MG63 (cell line): Measurements from ENCODE around the gene FUT8. TPM values are rescaled to one million over a fixed set of nuclear protein-coding genes. Genes with fewer than 3 reads are reported as not detected.
"Not testable (repeated sequence)": the region's sequence is repeated elsewhere in the genome, so short reads cannot be mapped to it uniquely, and the experiment has no call there.

Source experiments
- DNase-seq: peaks from one replicate; pipeline ENCODE4 v3.0.0-alpha.2; 2020
- H3K27me3 ChIP-seq: fragments of 250-450 bp; sonication (Bioruptor Pico); 2 replicates; pipeline ENCODE4 v1.5.1; 2020; ENCODE audit warnings: mild to moderate bottlenecking, moderate library complexity
- H3K36me3 ChIP-seq: fragments of 250-450 bp; sonication (Bioruptor Pico); 2 replicates; pipeline ENCODE4 v1.5.1; 2020; ENCODE audit warnings: mild to moderate bottlenecking, moderate library complexity
- H3K4me3 ChIP-seq: fragments of 250-450 bp; sonication (Bioruptor Pico); 2 replicates; pipeline ENCODE4 v1.5.1; 2020; ENCODE audit warnings: mild to moderate bottlenecking, moderate library complexity
- H3K9me3 ChIP-seq: fragments of 250-450 bp; sonication (Bioruptor Pico); 2 replicates; pipeline ENCODE4 v1.5.1; 2020; ENCODE audit warnings: mild to moderate bottlenecking, moderate library complexity
- total RNA-seq: library from RNA; depleted of rRNA; stranded (reverse); fragments of >200 nt; shearing (Covaris generic); gene quantifications from 2 replicates; pipeline ENCODE4 v1.2.3, GENCODE V29; 2014; ENCODE audit warnings: low replicate concordance

FUT8 gene
- total RNA-seq, 1 experiment from 2014 or later = 19.8 TPM

DNA sequence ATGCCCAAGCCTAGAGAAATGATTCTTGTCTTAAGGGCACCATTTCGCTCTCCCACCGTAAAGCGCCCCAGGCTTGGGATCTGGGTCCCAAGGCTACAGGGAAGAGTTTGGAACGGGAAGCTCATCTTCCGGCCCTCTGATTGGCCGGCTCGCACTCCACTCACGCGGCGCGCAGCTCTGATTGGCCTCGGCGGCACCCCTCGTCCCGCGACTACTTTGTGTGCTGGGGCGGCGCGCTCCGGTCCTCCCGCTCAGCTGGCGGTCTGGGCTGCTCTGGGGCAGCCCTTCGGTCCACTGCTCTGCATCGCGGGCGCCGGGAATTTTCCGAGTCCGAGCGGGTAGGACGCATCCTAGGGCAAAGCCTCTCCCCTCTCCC is 886 bp upstream of the FUT8 start:
- Histone ChIP-seq H3K9me3 (no peaks in the 10 kb centered on the region), H3K27me3 (no peaks in the 10 kb centered on the region), H3K4me3 (peak overlapping the region; percentile 75), H3K36me3 (no peaks in the 10 kb centered on the region)
- DNase-seq = peak; percentile 90

DNA sequence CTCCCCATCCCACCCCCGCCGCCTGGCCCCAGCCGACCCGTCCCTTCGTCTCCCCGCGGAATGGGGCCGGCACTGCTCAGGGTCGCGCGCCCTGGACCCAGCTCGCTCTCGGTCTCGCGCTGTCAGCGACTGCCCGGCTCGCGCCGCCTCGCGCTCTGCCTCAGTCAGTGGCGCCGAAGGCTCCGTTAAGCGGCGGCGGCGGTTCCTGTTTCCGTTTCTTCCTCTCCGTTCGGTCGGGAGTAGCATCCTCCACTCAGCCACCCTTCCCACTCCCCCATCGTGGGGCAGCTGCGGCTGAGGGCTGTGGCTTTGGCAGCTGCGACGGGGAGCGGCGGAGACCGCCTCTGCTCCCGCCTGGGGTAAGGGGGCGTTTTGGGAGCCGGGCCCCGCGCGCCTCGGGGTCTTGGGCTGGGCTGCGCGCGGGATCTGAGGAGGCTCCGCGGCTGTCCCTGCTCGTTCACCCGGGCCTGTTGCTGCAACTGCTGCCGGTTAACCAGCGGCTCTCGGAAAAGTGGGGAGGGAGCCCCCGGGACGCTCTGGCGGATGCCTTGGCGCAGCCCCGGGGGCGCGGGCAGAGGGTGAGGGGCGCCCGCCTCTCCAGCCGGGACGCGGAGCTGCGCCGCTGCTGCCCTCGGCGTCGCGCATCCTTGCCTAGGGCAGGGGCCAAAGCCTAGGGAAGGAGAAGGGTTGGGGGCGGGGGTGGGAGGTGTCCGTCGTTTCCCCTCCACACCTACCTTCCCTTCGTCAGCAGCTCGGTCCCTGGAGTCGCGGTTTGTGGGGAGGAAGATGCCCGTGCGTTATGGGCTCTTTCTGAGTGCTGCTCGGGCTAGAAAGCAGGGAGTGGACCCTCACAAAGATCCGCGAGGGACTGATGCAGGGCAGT is 567 bp downstream of the FUT8 start:
- Histone ChIP-seq H3K9me3 (no peaks in the 10 kb centered on the region), H3K27me3 (no peaks in the 10 kb centered on the region), H3K36me3 (no peaks in the 10 kb centered on the region), H3K4me3 (peak overlapping the region; percentile 75)
- peak; percentile 67 for DNase-seq

DNA sequence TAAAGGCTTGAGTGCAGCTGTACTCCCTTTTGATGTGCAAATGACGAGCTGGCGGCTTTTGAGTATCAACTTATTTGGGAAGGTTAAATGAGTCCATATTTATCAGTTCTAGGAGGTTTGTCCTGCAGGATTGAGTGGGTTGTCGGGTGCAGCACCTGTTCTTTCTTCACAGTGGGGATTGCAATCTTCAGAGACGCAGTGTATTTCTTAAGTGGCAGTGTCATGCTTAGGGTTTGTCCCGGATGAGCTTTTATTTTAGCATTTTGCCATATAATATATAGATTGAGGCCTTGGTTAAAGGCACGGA is 1.2 kb downstream of the FUT8 start:
- Histone ChIP-seq H3K27me3 (no peaks in the 10 kb centered on the region), H3K4me3 (peak overlapping the region; percentile 75)
- DNase-seq = no peak

DNA sequence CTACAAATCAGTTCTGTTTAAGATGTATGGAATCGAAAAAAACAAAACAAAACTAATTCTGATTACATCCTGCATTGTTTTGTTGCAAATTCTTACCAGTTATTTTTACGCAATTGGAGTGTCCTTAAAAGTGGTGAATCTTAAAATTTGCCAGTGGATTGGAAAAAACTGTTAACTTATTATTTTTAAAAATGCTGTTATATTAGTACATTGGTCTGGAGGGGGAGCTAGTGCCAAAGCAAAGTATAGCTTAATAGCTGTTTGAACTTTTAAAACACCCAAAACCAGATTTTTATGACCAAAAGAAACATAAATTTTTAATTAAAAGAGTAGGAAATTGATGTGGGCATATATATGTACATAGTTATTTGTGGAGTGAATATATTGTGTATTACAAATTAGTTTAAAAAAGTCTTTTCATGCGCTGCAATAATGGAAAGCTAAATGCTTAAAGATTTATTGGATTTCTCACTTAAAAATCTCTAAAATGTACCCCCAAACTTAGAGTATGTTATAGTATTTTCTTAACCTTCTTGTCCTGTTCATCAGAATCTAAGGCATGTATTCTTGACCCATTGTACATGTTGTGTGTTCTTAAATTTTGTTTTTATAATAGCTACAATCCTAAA is 2.5 kb downstream of the FUT8 start:
- Histone ChIP-seq H3K9me3 (no peaks in the 10 kb centered on the region), H3K4me3 (no peak overlapping the region), H3K36me3 (no peaks in the 10 kb centered on the region), H3K27me3 (no peaks in the 10 kb centered on the region)
- DNase-seq = no peak

More for the DNA sequence above, 1.2 kb downstream of the FUT8 start:
- Histone ChIP-seq H3K36me3 (no peaks in the 10 kb centered on the region), H3K9me3 (no peaks in the 10 kb centered on the region)

DNA sequence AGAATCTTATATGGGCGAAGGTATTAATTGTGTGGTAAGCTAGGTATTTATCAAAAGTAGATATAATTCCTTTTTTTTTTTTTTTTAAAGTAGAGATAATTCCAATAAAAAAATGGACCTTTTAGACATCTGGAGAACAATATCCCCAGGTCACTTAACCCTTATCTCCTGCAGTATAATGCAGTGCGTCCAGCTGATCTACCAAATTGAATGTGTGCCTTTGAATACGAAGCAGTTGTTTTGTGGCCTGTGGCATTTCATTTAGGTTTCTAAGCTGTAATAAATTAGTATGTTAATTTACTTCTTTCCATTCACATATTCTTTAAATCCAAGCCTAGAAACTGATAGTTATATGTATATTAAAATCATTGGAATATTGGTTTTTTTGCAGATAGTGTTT is 3.1 kb downstream of the FUT8 start:
- no peak for DNase-seq
- Histone ChIP-seq H3K4me3 (no peak overlapping the region), H3K9me3 (no peaks in the 10 kb centered on the region), H3K36me3 (no peaks in the 10 kb centered on the region), H3K27me3 (no peaks in the 10 kb centered on the region)

DNA sequence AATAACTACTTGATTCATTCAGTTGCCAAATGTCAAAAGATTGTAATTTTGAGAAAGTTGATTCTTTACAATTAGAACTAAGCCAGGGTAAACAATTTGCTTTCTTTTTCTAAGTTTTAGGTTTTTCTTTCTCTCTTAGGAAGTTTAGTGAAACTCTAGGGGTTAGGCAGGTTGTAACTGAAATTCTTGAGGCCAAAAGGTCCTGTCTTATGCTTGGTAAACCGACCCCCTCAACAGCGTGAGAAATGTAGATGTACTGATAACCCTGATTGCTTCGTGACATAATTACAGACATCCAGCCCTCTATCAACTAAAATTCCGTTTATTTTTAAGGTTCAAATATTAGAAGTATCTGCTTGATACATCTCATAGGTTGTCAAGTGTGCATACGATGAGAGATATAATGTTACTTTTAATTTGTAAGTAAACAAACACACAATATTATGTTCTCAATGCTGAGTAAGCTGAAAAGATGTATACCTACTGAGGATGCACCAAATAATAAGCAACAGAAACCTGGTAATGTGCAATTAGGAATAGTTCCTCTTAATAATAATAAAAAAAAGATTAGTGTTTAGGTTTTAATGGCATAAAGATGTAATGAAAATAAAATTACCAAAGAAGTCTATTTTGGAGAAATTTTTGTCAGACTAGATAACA is 7.2 kb downstream of the FUT8 start:
- H3K36me3 ChIP-seq = no peaks in the 10 kb centered on the region
- DNase-seq = no peak
- no peaks in the 10 kb centered on the region for H3K27me3 ChIP-seq
- H3K4me3 ChIP-seq = no peak overlapping the region
- H3K9me3 ChIP-seq = no peaks in the 10 kb centered on the region

DNA sequence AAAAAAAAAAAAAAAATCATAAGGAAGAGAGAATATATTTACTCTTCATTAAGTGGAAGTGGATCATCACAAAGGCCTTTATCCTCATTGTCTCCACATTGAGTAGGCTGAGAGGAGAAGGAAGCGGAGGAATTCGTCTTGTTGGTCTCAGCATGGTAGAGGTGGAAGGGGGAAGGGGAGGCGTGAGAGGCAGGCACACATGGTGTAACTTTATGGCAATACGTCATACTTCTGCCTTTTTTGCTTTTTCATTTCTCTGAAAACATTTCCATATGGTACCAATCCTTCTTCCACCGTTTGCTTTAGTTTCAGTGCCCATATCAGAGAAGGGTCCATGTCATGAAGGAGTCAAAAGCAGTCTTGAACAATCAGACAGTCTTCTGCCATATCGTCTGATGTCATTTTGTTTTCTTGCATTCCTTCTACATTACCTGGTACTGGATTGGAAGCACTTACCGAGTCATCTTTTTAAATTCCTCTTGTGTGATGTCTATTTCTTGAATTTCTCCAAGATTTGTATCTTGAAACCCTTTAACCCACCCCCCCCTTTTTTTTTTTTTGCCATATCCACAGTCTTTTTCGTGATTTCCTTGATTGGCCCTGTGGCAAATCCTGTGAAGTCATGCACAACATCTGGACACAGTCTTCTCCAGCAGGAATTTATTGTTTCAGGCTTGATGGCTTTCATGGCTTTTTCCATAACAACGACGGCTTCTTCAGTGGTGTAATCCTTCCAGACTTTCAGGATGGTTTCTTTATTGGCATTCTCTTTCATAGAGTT is 8.9 kb downstream of the FUT8 start:
- Histone ChIP-seq H3K27me3 (no peaks in the 10 kb centered on the region), H3K4me3 (no peak overlapping the region), H3K9me3 (no peaks in the 10 kb centered on the region), H3K36me3 (no peaks in the 10 kb centered on the region)
- DNase-seq = no peak

DNA sequence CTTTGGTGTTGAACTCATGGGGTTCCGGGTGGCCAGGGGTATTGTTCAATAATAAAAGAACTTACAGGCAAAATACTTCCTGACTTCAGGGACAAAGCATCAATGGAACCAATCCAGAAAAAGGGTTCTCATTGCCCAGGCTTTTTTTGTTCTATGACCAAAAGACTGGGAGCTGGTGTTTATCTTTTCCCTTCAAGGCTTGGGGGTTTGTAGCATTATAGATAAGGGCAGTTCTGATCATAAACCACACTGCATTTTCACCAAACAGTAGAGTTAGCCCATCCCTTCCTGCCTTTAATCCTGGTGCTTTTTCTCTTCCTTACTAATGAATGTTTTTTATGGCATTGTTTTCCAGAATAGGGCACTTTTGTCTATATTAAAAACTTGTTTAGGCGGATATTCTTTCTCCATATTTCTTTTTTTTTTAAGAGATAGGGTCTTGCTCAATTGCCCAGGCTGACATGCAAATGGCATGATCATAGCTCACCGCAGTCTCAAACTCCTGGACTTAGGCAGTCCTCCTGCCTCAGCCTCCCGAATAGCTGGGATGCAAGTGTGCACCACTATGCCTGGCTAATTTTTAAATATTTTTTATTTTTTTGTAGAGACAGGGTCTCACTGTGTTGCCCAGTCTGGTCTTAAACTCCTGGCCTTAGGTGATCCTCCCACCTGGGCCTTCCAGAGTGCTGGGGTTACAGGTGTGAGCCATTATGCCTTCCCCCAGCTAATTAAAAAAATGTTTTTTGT is 9.7 kb downstream of the FUT8 start:
- H3K27me3 ChIP-seq = no peaks in the 10 kb centered on the region
- H3K9me3 ChIP-seq = no peaks in the 10 kb centered on the region
- no peak for DNase-seq
- H3K4me3 ChIP-seq = no peak overlapping the region
- no peaks in the 10 kb centered on the region for H3K36me3 ChIP-seq

DNA sequence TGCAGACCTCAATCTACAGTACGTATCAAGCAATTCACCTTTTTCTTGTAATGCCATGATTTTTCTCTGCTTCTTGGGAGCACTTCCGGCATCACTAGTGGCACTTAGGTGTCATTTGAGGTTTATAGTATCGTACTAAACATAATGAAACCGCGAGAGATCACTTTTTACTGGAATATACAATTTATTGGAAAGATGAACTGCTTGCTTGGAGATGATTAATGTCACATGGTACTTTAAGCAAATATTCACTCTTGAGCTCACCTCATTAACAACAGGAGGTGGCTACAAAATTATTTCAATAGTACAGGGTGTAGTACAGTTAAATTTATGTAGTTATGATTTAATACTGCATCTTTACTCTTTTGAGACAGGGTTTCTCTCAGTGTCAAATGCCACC is 11.5 kb downstream of the FUT8 start:
- DNase-seq = no peak
- Histone ChIP-seq H3K27me3 (no peaks in the 10 kb centered on the region), H3K9me3 (no peaks in the 10 kb centered on the region), H3K36me3 (no peaks in the 10 kb centered on the region), H3K4me3 (no peak overlapping the region)

DNA sequence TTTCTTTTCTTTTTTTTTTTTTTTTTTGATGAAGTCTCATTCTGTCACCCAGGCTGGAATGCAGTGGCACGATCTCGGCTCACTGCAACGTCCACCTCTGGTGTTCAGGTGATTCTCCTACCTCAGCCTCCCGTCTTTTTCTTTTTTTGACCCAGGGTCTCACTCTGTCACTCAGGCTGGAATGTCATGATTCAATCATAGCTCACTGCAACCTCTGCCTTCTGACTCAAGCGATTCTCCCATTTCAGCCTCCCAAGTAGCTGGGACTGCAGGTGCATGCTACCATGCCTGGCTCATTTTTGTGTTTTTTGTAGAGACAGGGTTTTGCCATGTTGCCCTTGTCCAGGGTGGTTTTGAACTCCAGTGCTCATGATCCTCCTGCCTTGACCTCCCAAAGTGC is 12.0 kb downstream of the FUT8 start:
- no peak overlapping the region for H3K4me3 ChIP-seq
- H3K27me3 ChIP-seq = no peaks in the 10 kb centered on the region
- H3K36me3 ChIP-seq = no peaks in the 10 kb centered on the region
- H3K9me3 ChIP-seq = no peaks in the 10 kb centered on the region
- no peak for DNase-seq

DNA sequence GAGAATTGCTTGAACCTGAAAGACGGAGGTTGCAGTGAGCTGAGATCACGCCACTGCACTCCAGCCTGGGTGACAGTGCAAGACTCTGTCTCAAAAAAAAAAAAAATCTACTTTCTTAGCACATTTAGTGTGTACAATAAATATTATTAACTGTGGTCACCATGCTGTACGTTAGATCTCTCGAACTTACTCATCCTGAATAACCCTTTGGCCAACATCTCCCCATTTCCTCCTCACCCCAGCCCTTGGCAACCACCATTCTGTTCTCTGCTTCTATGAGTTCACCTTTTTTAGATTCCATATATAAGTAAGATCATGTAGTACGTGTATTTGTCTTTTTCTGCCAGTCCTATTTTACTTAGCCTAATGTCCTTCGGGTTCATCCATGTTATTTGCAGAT is 13.4 kb downstream of the FUT8 start:
- Histone ChIP-seq H3K36me3 (no peaks in the 10 kb centered on the region), H3K4me3 (no peak overlapping the region), H3K9me3 (no peaks in the 10 kb centered on the region), H3K27me3 (no peaks in the 10 kb centered on the region)
- peak; percentile 9 for DNase-seq

DNA sequence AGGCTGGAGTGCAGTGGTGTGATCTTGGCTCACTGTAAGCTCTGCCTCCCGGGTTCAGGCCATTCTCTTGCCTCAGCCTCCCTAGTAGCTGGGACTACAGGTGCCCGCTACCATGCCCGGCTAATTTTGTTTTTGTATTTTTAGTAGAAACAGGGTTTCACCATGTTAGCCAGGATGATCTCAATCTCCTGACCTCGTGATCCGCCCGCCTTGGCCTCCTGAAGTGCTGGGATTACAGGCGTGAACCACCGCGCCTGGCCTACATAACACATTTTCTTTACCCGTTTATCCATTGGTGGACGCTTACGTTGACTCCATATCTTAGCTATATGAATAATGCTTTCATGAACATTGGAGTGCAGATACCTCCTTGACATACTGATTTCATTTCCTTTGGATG is 14.4 kb downstream of the FUT8 start:
- H3K9me3 ChIP-seq, H3K36me3 ChIP-seq, DNase-seq, H3K27me3 ChIP-seq, H3K4me3 ChIP-seq: not testable (repeated sequence)

DNA sequence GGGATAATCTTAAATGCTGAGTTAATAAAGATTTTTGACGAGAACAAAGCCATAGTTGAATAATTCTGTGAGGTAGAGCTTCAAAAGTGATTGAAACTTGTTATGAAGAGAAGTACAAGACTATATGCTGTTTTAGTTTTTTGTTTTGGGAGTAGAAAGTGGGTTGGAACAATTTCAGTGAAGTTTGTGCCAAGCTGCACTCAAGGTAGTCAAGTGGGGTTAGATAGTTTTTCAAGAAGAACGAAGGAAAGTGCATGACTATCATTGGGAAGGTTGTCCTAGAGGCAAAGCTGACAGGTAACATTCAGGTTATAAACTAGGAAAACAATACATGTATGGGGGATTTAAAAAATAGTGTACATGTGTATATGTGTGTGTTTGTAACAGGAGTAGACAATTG is 16.2 kb downstream of the FUT8 start:
- no peak for DNase-seq
- no peak overlapping the region for H3K4me3 ChIP-seq
- H3K36me3 ChIP-seq = no peaks in the 10 kb centered on the region
- no peaks in the 10 kb centered on the region for H3K9me3 ChIP-seq
- H3K27me3 ChIP-seq = no peaks in the 10 kb centered on the region

DNA sequence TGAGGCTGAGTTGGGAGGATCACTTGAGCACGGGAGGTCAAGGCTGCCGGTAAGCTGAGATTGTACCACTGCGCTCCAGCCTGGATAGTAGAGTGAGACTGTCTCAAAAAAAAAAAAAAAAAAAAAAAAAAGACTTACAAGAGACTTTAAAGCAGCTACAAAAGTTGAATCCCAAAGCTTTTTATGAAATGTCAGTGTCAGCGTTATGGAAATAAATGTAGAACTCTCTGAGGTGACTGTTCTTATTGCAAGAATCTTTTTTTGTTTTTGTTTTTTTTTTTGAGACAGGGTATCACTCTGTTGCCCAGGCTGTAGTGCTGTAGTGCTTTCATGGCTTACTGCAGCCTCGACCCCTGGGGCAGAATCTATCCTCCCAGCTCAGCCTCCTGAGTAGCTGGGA is 17.2 kb downstream of the FUT8 start:
- Histone ChIP-seq H3K36me3 (no peaks in the 10 kb centered on the region), H3K27me3 (no peaks in the 10 kb centered on the region)
- no peak for DNase-seq

DNA sequence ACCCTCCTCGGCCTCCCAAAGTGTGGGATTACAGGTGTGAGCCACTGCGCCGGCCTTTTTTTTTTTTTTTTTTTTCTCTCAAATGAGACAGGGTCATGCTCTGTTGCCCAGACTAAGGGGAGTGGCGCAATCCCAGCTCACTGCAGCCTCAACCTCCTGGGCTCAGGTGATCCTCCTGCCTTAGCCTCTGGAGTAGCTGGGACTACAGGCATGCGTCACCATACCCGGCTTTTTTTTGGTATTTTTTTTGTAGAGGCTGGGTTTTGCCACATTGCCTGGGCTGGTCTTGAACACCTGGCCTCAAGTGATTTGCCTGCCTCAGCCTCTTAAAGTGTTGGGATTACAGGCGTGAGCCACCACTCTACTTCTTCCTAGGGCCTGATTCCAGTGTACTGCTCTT is 18.7 kb downstream of the FUT8 start:
- H3K36me3 ChIP-seq = no peaks in the 10 kb centered on the region
- DNase-seq = no peak
- no peaks in the 10 kb centered on the region for H3K9me3 ChIP-seq
- no peaks in the 10 kb centered on the region for H3K27me3 ChIP-seq
- no peak overlapping the region for H3K4me3 ChIP-seq

More for the DNA sequence above, 17.2 kb downstream of the FUT8 start:
- Histone ChIP-seq H3K4me3 (no peak overlapping the region), H3K9me3 (no peaks in the 10 kb centered on the region)

DNA sequence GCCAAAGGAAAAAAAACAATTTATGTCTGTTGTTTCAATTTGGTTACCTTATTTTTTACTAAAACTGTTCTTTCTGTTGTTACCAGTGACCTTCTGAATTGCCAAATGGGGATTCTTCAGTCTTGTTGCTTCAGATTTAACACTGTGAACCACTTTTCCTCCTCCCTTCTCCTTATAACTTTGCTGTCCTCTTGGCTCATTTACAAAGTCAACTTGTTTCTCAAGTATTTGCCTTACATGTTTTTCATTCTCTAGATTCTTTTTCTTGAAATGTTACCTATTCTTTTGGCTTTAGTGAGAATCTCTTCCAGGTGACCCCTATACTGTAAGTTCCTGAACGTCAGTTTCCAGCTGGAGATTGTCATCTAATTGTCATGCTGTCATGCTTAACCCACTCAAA is 19.4 kb downstream of the FUT8 start:
- Histone ChIP-seq H3K9me3 (no peaks in the 10 kb centered on the region), H3K4me3 (no peak overlapping the region), H3K36me3 (no peaks in the 10 kb centered on the region), H3K27me3 (no peaks in the 10 kb centered on the region)
- no peak for DNase-seq
